K562 (cell line): ENCODE results near the gene NPAS3.

Source experiments
- CREB1 ChIP-seq, 2 experiments: sonication (generic) in 1 of 2; formaldehyde crosslinking in 1 of 2; IDR thresholded peaks; 2 replicates each; pipeline versions ENCODE4 v1.6.1 to v1.8.0; 2012 to 2022; ENCODE audit warnings: inconsistent platforms in 1 of 2, mild to moderate bottlenecking in 1 of 2, missing genetic modification reagents in 1 of 2, moderate library complexity in 1 of 2
- ELF1 ChIP-seq: fragments of 200-800 bp; sonication (Bioruptor generic); IDR thresholded peaks from 2 replicates; pipeline ENCODE4 v1.6.1; 2016; ENCODE audit warnings: missing genetic modification characterization, missing compliant biosample characterization
- FOSL1 ChIP-seq: fragments of 200-800 bp; sonication (Bioruptor generic); conservative IDR thresholded peaks from 2 replicates; pipeline ENCODE4 v1.6.1; 2016; ENCODE audit warnings: missing genetic modification characterization, missing compliant biosample characterization
- HMG20B ChIP-seq: fragments of 250-450 bp; sonication (Bioruptor Pico); IDR thresholded peaks from 2 replicates; pipeline ENCODE4 v1.5.0; 2021; ENCODE audit warnings: mild to moderate bottlenecking
- HNRNPH1 ChIP-seq: fragments of 200-400 bp; formaldehyde crosslinking; optimal IDR thresholded peaks from 2 replicates; pipeline ENCODE3; 2017; ENCODE audit warnings: low read depth, mild to moderate bottlenecking, low read length, moderate library complexity
- POLR2A ChIP-seq: fragments of 450-650 bp; conservative IDR thresholded peaks from 2 replicates; pipeline ENCODE4 v1.6.1; 2016
- POLR2B ChIP-seq: fragments of 450-650 bp; IDR thresholded peaks from 2 replicates; pipeline ENCODE4 v1.6.1; 2018; ENCODE audit warnings: low read depth; ENCODE audit not compliant: partially characterized antibody
- SIN3A ChIP-seq, 2 experiments: fragments of 150-350 bp in 1 of 2; IDR thresholded peaks; 2 replicates each; pipeline ENCODE4 v1.6.1; 2011 to 2016; ENCODE audit warnings: borderline replicate concordance in 2 of 2, low read depth in 2 of 2, low read length in 2 of 2, mild to moderate bottlenecking in 2 of 2, moderate library complexity in 2 of 2; ENCODE audit not compliant: control insufficient read depth in 1 of 2
- STAT5B ChIP-seq: fragments of 250-450 bp; sonication (Bioruptor Pico); IDR thresholded peaks from 2 replicates; pipeline ENCODE4 v1.8.0; 2021; ENCODE audit warnings: mild to moderate bottlenecking, inconsistent platforms
- YY1 ChIP-seq, 3 experiments: IDR thresholded peaks; 2 replicates each; pipeline ENCODE4 v1.6.1; 2011; ENCODE audit warnings: low read length in 2 of 3, mild to moderate bottlenecking in 2 of 3, moderate library complexity in 2 of 3, borderline replicate concordance in 1 of 3, control low read depth in 1 of 3, low read depth in 1 of 3; ENCODE audit not compliant: insufficient read depth in 3 of 3, insufficient replicate concordance in 2 of 3, control insufficient read depth in 1 of 3, insufficient read length in 1 of 3; ENCODE audit errors: extremely low read depth in 1 of 3
- ZNF121 ChIP-seq: sonication (generic); formaldehyde crosslinking; conservative IDR thresholded peaks from 2 replicates; pipeline ENCODE4 v1.8.0; 2022; ENCODE audit warnings: missing genetic modification reagents
- ZNF146 ChIP-seq: IDR thresholded peaks from one replicate; pipeline ENCODE4 v1.6.1; 2018; ENCODE audit warnings: missing compliant biosample characterization; ENCODE audit not compliant: unreplicated experiment
- ZNF253 ChIP-seq: fragments of 250-450 bp; sonication (Bioruptor Pico); conservative IDR thresholded peaks from 2 replicates; pipeline ENCODE4 v1.6.1; 2021; ENCODE audit warnings: mild to moderate bottlenecking
- TF ChIP-seq, protein P1 (sequence below), 3 experiments: IDR thresholded peaks in 2 of 3; conservative IDR thresholded peaks in 1 of 3; 2 replicates each; pipeline ENCODE4 v1.5.1; 2011 to 2012; ENCODE audit warnings: low read length in 3 of 3, mild to moderate bottlenecking in 3 of 3, control low read depth in 2 of 3, improper control_type of control experiment in 1 of 3, inconsistent platforms in 1 of 3, low read depth in 1 of 3, mixed read lengths in 1 of 3, moderate library complexity in 1 of 3; ENCODE audit not compliant: insufficient read depth in 2 of 3

DNA sequence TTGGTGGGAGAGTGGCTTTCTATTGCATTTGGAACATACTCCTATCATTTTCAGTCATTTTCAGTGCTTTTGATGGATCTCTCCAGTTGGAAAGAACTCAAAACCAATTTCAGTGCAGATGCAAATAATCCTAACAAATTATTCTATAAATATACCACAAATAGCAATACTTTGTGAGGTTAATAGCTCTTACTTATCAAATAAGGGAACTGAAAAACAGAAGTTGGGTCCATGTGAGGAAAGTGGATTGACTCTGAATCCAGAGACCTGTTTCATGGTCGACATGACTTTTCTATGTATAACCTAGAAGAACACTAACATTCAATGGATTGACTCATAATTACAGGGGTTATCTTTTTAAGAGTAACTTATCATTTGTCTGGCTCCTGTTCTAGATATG, 763.6 kb downstream of the NPAS3 start:
- TF ChIP-seq ZNF253 (CRISPR knock-in tag) (no peak), ZNF146 (CRISPR knock-in tag) (no peak), ELF1 (no peak), SIN3A (IDR thresholded peaks at IDR 0.05; ENCODE audit: borderline replicate concordance in 2 of 2, control insufficient read depth in 1 of 2, low read depth in 2 of 2, low read length in 2 of 2) (no peak), POLR2B (no peak), HNRNPH1 (no peak), STAT5B (CRISPR knock-in tag) (no peak), ZNF121 (CRISPR knock-in tag) (no peak), POLR2A (no peak), HMG20B (CRISPR knock-in tag) (no peak), YY1 (IDR thresholded peaks at IDR 0.05; ENCODE audit: borderline replicate concordance in 1 of 3, control insufficient read depth in 1 of 3, extremely low read depth in 1 of 3, insufficient read depth in 3 of 3, insufficient read length in 1 of 3, insufficient replicate concordance in 2 of 3, low read depth in 1 of 3, low read length in 2 of 3) (no peak), FOSL1 (tag) (no peak), CREB1 (IDR thresholded peaks at IDR 0.05) (no peak), CREB1 (CRISPR knock-in tag; IDR thresholded peaks at IDR 0.05) (no peak)
- TF ChIP-seq, protein P1, sequence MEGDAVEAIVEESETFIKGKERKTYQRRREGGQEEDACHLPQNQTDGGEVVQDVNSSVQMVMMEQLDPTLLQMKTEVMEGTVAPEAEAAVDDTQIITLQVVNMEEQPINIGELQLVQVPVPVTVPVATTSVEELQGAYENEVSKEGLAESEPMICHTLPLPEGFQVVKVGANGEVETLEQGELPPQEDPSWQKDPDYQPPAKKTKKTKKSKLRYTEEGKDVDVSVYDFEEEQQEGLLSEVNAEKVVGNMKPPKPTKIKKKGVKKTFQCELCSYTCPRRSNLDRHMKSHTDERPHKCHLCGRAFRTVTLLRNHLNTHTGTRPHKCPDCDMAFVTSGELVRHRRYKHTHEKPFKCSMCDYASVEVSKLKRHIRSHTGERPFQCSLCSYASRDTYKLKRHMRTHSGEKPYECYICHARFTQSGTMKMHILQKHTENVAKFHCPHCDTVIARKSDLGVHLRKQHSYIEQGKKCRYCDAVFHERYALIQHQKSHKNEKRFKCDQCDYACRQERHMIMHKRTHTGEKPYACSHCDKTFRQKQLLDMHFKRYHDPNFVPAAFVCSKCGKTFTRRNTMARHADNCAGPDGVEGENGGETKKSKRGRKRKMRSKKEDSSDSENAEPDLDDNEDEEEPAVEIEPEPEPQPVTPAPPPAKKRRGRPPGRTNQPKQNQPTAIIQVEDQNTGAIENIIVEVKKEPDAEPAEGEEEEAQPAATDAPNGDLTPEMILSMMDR (IDR thresholded peaks at IDR 0.05 in 2 of 3, conservative IDR thresholded peaks at IDR 0.05 in 1 of 3; ENCODE audit: insufficient read depth in 2 of 3, low read depth in 1 of 3, low read length in 3 of 3): no peak
